GM18873 (cell line): Measurements from ENCODE around the gene PPP1R14B.

Experiments used
- ATAC-seq: cut with Tn5 transposase; IDR thresholded peaks from one replicate; pipeline ENCODE4 v1.9.1; 2021; ENCODE audit warnings: mild to moderate bottlenecking, moderate library complexity, moderate number of reproducible peaks; ENCODE audit not compliant: unreplicated experiment, low FRiP score

PPP1R14B gene, protein sequence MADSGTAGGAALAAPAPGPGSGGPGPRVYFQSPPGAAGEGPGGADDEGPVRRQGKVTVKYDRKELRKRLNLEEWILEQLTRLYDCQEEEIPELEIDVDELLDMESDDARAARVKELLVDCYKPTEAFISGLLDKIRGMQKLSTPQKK

DNA sequence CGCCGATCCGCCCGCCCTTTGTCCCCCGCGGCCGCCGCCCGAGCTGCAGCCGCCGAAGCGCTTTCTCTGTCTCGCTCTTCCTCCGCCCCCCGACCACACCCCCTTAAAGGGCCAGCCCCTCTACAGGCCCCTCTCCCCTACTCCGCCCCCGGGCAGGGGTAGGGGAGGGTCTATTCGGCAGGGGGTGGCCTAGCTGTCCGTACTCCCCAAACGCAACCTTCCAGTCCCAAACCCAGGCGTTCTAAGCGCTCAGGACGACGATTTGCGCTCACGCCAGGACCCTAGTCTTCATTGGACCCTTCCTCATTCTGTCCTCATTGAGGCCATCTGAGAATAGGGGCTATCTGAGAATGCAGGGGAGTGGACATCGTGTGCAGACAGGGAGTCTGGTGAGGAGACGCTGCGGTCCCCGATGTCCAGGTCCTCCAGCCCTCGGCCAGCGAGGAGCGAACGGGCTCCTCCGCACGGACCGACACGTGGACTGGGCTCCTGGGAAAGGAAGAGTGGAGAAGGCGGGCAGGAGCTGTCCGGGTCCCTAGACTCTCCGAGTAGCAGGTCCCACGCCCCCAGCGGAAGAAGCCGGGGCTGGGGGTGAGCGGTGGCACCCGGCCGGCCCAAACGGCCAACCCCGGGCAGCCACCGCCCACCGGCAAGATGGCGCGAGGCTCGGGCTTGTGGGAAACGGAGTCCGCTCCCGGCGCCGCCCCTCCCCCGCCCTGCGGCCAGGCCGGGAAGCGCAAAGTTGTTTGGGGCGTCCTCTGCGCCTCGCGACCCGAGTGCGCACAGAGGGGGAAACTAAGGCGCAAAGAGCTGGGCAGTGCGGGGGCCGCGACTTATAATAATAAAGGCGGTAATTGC is at the start of gene PPP1R14B:
TSS of gene PPP1R14B (minus strand) at position 73 of the 858 bp plus-strand sequence. CDS start 270 bp downstream, outside the sequence.
- no peak for ATAC-seq

DNA sequence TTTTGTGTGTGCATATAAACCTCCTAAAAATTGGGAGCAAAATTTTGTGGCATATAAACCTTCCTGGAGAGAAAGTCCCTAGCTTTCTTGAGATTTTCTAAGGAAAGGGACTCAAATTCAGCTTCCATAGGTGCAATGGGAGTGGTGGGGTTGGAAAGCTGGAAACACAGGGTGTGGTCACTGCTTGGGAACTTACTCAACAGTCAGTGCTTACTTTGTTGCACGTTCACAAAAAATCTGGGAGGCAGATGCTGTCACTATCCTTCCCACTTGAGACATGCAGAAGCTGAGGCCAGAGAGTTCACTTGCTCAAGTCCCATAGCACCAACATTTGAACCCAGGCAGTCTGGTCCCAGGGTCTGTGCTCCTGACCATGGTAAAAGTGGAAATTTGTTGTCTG is 49.5 kb upstream of the PPP1R14B start:
- no peak for ATAC-seq

DNA sequence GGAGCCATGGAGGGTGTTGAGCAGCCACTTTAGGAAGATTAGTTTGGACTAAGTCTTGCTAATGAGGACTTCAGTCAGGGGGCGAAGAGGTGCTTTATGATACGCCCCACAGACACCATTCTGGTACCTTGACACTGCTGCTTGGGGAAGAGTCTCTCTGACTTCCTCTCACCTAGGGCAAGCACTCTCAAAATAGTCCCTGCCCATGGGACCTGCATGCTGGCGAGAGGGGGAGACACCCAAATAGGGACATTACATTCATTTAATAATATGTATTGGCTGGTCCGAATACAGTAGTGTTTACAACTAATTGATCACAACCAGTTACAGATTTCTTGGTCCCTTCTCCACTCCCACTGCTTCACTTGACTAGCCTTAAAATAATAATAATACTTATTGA is 49.0 kb upstream of the PPP1R14B start:
- ATAC-seq: no peak

DNA sequence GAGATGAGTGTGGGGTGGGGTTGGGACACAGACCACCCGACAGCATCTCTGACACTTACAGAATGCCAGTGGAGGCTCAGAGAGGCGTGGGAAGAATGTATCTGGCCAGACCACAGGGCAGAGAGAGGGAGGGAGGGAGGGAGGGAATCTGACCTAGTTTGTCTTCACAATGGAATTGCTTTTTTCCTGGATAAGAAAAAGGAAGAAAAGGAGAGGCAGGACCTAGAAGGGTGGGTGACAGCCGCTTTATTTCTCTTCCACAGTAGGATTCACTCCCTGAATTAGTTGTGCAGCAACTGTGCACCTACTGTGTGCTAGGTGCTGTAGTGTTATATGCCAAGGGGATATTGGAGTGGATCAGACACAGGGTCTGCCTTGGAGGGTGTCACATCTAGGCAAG is 48.0 kb upstream of the PPP1R14B start:
- ATAC-seq: no peak

DNA sequence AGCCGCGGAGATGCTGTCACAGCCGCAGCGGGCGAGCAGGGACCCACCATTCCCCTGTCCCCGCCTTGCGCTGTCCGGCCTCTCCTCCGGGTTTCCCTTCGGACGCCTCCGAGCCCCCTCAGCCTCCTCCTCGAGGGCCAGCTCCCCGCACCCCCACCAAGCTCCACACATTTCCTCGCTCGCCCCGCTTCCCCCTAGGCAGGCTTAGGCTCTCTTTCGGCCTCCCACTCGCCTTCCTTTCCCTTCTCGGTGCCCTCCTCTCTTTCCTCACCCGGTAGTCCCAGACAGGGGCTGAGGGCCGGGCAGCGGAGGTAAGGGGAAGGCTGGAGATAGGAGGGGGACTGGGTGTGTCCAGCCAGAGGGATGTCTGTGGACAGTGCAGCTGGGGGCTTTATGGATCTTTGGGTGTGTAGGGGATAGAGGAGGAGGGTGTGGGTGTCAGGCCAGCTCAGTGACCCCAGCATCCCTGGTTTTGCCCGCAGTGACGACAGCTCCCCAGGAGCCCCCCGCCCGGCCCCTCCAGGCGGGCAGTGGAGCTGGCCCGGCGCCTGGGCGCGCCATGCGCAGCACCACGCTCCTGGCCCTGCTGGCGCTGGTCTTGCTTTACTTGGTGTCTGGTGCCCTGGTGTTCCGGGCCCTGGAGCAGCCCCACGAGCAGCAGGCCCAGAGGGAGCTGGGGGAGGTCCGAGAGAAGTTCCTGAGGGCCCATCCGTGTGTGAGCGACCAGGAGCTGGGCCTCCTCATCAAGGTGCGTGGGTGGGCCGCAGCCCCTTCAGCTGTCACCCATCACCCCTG is 45.9 kb upstream of the PPP1R14B start:
- no peak for ATAC-seq

DNA sequence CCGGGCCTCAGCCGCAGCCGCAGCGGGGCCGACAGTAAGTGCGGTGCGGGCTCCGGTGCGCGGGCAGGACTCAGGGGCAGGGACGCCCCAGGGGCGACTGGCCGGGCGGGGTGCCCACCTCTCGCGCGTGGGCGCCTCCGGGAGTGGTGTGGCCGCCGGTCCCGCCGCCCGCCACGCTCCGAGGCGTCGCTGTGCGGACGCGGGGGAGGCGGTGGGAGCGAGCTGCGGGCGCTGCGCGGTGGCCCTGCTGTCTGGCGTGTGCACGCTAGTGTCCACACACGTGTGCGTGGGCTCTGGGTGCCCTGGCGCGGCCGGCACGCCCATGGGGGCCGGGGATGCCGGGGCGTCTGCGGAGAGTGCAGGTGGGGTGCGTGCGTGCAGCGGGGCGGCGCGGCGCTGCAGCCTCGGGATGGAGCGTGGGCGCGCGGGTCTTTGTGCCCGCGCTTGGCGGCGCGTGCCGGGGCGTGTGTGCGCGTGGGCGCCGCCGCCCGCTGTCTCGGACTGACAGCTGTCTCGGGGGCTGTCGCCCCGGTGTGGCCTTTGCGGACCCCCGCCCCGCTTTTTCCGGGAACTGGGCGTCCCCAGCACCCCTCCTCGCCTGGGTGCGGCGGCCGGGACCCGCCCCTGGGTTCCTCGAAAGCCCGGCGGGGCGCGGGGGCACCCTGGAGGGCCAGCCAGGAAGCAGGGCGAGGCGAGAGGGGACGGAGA is 45.2 kb upstream of the PPP1R14B start:
- ATAC-seq: no peak

DNA sequence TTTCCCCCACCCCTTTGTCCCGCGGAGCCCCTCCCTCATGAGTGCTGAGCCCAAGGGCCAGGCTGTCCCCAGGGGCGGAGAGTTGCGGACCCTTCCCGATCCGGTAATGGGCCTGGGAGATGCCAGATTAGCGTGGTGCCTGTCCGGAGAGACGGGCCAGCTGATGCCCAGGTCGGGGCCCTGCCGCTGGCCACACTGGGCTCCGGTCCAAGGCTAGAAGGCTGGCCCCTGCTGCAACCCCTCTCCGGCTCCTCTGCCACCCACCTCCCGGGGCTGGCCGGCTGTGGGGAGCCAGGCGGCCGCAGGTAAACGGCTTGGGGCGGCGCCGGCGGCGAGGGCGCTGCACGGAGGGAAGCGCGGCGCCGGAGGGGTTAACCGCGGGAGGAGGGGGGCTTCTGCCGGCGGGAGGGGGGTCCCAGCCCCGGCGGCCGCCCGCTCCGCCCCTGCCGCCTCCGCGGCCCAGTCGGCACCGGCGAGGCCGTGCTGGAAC is 44.6 kb upstream of the PPP1R14B start, which contains the start of gene KCNK4:
TSS of gene KCNK4 (plus strand) at position 41 of the 490 bp plus-strand sequence. CDS start 1,717 bp downstream, outside the sequence.
- ATAC-seq: no peak

DNA sequence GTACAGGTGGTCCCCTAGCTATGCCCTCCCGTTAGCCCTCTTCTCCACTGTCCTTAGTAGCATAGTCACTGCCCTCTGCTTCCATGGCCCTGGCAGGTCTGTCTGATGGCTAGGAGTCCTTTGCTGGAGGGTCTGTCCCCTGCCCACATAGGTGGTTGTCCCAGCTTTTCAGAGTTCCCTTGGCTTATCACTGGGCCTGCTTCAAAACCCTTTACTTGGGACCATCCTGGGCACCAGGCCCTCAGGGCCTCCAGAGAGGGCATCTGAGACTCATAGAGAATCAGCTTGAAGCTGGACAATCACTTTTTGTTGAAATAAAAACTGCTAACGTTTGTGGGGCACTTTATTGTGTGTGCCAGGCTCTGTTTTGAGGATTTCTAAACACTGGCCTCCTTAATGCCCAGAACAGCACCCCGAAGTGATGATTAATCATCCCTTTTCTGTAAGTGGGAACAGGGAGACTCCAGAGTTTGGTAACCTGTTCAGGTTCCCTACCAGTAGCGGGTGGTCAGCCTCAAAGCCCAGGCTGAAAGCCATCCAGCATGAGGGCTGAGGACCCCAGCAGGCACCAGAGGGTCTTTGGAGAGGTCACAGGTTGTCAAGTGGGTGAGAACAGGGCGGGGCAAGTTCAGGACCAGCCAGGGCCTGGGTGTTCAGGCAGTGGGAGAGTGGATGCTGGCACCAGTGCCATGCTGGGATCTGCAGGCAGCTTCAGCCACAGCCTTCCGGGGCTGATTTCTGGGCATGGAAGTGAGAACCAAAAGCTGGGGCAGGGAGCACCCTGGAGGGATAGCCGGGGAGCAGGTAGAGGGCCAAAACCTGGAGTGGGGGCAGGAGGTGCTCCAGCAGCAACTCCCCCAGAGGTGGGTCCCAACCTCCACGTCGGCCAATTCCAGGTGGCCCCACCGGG is 43.9 kb upstream of the PPP1R14B start:
- ATAC-seq: no peak

DNA sequence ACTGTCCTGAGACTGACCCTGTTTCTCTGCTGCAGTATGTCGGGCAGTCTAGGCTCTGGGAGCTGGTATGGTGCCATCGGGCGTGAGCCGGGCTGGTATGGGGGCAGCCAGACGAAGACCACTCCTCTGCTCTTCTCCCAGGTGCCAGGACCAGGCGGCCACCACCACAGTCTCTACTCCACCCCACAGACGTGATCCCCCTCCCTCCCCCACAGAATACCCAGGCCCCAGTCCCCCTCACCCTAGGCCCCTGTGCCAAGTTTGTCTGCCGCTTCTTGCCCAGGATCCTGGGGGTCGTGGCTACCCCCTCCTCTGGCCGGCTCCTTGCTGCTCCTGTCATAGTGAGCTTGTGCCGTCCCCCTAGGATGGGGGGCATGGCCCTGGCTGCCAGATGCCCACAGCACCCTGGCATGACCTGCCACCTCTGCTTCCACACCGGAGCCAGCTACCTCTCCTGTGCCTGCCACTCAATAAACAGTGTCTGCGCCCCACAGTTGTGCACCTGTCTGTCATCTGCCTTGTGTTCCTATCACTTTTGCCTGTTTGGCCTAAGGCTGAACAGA is 42.3 kb upstream of the PPP1R14B start:
- no peak for ATAC-seq

DNA sequence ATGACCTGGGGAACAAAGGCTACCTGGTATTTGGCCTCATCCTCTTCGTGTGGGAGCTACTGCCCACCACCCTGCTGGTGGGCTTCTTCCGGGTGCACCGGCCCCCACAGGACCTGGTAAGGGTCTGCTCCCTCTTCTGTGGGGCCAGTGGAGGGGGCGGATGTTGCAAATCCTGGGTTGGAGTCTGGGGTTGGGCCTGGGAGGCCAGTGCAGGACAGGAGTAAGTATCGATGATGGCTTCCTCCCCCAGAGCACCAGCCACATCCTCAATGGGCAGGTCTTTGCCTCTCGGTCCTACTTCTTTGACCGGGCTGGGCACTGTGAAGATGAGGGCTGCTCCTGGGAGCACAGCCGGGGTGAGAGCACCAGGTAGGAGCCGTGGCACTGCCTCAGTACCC is 41.6 kb upstream of the PPP1R14B start:
- no peak for ATAC-seq

DNA sequence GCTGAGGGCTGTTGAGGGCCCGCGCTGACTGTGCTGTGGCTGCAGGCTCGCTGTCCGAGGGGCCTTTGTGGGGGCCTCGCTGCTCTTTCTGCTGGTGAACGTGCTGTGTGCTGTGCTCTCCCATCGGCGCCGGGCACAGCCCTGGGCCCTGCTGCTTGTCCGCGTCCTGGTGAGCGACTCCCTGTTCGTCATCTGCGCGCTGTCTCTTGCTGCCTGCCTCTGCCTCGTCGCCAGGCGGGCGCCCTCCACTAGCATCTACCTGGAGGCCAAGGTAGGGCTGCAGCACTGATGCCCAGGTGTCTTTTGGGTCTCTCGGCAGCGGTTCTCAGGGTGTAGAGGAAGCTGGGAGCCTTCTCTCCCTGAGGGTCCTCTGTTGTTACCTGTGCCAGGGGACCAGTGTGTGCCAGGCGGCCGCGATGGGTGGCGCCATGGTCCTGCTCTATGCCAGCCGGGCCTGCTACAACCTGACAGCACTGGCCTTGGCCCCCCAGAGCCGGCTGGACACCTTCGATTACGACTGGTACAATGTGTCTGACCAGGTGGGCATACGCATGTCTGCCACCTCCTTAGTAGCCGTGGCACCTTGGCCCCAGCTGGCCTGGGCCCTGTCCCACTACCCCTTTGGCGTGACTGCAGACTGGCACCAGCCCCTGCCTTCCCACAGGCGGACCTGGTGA is 41.1 kb upstream of the PPP1R14B start:
- no peak for ATAC-seq

DNA sequence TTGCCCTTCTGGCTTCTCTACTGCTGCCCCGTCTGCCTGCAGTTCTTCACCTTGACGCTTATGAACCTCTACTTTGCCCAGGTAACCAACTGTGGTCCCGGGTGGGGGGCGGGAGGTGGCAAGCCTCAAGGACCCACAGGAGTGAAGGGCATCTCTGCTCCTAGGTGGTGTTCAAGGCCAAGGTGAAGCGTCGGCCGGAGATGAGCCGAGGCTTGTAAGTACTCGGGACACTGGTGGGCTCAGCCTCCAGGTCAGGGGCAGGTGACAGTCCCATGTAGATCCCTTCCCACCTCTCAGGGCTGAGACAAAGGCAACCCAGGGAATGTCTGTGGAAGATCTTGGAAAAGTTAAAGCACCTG is 40.0 kb upstream of the PPP1R14B start:
- no peak for ATAC-seq

DNA sequence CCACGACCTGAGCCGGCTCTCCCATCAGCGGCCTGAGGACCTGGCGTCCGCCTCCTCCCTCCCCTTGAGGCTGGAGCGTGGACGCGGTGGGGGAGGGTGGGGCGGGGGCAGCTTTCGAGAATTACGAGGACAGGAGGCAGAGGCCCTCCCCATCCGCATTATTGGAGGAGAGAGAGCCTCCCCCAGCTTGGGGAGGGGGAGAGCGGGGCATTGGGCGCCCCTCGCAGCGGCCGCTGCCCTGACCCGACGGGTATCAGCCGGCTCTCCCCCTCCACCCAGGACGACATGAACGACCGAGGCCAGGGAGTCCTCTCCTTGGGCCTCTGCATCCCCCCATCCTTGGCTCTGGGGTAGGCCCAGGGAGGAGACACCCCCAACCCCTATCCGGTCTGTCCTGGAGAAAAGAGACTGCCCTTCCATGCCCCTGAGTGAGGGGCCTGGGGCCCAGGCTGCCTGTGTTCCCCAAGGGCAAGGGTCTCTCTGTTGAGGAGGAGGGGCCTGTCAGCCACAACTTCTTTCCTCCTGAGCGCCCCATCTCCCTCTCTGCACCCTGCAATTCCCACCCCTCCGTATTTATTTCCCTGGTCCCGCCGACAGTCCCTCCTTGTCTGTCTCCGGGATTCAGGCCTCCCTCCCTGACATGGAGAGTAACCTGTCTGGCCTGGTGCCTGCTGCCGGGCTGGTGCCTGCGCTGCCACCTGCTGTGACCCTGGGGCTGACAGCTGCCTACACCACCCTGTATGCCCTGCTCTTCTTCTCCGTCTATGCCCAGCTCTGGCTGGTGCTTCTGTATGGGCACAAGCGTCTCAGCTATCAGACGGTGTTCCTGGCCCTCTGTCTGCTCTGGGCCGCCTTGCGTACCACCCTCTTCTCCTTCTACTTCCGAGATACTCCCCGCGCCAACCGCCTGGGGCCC is 39.4 kb upstream of the PPP1R14B start:
- ATAC-seq: no peak

DNA sequence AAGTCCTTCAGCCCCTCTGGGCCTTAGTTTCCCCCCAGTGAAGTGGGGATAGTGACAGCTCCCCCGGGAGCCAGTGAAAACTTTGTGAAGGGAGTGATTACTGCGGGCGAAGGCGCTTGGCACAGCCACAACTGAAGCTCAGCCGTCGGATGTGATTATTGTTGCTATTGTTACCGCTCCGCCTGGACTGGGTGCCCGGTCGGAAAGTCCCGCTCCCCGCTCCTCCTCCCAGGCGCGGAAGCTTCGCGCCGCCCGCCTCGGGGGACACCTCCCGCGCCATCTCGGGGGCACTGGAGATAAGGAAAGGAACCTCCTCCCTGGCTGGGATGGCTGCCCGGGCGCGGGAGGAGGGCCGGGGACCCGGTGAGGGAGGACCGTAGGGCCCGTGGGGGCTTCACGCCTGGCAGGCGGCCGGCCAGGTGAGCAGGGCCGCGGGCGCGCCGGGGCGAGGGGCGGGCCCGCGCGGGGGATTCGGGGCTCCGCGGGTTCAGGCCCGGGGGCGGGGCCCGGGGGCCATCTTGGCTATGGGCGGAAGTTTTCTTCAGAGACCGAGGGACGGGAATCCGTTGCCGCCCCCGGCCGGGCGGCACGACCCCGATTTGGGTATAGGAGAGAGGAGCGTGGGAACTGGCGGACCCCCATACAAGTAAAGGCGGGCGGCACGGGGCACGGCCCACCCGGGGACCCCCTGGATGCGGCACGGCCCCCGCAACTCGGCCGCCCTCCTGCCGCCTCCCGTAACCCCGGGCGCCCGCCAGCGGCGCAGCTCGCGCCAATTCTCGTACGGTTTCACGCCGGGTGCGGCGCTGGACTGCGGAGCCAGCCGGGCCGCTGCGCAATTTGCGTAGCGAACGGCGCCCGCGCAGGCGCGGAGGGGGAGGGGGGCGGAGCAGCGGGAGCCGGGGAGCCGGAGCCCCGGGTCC is 38.5 kb upstream of the PPP1R14B start, which contains the start of gene GPR137:
TSS of gene GPR137 (plus strand) at position 887 of the 923 bp plus-strand sequence. CDS start 677 bp downstream, outside the sequence.
- ATAC-seq: peak; percentile 52

DNA sequence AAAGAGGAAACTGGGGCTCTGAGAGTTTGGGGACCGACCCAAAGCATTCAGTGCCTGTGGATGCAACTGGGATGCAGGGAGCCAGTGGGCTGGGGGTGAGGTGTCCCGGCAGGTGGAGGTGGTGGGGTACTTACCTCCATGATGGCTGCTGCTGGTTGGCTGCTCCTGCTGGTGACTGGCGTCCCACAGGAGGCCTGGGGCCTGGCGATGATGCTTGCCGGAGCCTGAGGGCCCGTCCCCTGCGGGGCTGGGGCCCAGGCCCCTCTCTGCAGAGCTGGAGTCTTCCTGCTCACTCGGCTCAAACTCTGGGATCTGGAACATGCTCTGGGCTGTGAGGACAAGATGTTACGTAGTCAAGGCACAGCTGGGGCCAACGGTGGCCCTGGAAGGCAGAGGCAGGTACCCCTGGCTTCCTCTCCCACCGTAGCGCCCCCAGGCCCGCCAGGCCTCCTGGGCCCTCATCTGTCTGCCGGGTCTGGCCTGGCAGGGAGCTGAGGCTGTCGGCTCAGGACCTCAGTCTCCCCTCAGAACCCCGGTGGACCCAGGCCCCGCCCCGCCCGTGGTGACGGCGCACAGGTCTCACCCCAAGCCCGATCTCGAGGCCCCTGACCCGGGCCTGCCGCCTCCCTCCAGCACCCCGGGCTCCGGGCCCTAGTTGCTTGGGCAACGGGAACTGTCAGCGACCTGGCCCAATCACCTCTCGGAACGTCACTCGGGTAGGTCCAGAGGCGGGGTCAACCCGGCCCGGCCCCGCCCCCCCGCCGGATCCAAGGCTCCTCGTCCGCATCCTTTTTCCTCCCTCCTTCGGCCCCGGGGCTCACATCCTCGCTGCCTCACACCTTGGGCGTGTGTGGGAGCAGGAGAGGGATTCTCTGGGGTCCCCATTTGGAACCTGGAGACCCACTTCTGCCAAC is 37.6 kb upstream of the PPP1R14B start, which contains the start of gene BAD:
TSS of gene BAD (minus strand) at position 618 of the 914 bp plus-strand sequence. CDS start at position 321, 297 bp downstream.
- peak; percentile 56 for ATAC-seq
